GM12874 (cell line): ENCODE results near the gene IGSF22.

ENCODE experiments used
- CTCF ChIP-seq: IDR thresholded peaks from 2 replicates; pipeline ENCODE4 v1.5.1; 2011; ENCODE audit warnings: low read depth, mild to moderate bottlenecking, control low read depth, low read length, moderate library complexity; ENCODE audit not compliant: insufficient read depth

IGSF22 gene

GRCh38 chr11:18722293-18722637 is 3.7 kb downstream of the IGSF22 start:
- TF ChIP-seq CTCF = no peak

- peak; percentile 94 for TF ChIP-seq CTCF
Measured at GRCh38 chr11:18721561-18722292, 4.3 kb downstream of the IGSF22 start.

GRCh38 chr11:18720808-18721560 is 5.0 kb downstream of the IGSF22 start:
- no peak for TF ChIP-seq CTCF

- TF ChIP-seq CTCF = no peak
Measured at GRCh38 chr11:18720091-18720807, 5.7 kb downstream of the IGSF22 start.

GRCh38 chr11:18715476-18715875 is 10.5 kb downstream of the IGSF22 start:
- no peak for TF ChIP-seq CTCF

GRCh38 chr11:18714443-18714780 is 11.6 kb downstream of the IGSF22 start:
- no peak for TF ChIP-seq CTCF

GRCh38 chr11:18713646-18714442 is 12.1 kb downstream of the IGSF22 start:
- no peak for TF ChIP-seq CTCF
